HG02678 (cell line): ENCODE data around the gene RAD51D.
"Not testable (repeated sequence)": the region's sequence is repeated elsewhere in the genome, so short reads cannot be mapped to it uniquely, and the experiment has no call there.

Experiments used
- ATAC-seq: cut with Tn5 transposase; IDR thresholded peaks from one replicate; pipeline ENCODE4 v1.9.1; 2021; ENCODE audit warnings: mild to moderate bottlenecking, moderate library complexity; ENCODE audit not compliant: unreplicated experiment

RAD51D gene

DNA sequence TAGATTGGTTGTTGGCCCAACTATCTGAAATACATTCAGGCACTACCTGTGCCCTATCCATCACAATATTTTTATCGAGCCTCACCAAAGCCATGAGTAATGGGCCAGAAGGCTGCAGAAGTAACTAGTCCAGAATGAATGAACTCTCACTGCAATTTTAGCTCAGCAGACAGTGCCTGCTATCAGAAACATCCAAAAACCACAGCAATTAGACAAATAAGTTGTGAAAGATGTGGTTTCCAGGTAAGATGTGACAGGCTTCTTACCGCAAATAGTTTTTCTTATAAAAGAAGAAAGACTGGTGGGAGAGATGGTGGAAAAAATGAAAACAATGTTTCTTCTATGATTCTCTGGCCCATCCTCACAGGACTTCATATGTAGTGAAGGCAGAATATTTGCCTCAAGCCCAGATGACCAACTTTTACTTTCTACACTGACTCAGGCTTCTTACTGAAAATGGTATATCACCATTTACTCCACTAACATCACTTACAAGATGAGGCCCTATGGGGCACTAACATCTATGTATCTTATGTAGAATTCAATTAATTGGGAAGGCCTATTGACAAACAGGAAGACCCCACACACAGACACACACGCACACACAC lies 46.4 kb downstream of the RAD51D start:
- ATAC-seq = no peak

DNA sequence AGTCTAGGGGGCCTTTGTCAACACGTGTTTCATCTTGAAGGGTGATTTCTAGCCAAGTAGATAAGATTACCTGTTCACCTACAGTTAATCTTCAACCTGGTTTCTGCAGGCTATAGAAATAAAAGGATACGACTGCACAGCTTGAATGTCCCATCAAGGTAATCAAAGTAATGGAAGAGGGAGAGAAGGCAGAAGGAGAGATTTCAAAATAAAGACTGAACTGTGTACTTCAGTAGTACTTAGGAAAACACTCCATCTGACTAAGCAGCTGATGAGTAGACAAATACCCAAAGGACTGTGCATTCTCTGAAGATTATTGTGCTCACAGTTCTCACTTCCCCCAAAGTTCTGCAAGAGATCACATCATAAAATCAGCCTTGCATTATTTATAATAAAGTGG lies 50.3 kb downstream of the RAD51D start:
- no peak for ATAC-seq

DNA sequence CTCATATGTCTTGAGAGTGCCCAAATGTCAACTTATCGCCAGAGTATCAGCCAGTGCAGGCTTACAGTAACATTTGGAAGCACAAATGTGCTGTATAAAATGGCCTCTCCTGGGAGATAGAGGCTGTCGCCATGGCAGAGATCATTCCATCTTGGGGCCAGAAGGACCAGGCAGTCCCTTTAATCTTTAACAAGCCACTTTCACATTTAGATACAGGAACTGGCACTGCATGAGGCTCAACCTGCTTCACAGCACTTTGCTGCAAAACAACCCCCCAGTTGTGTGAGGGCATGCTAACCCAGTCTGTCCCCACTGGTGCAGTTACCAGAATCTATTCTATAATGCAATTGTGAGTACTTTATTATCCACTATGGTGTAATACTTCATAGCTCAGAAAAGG lies 51.4 kb downstream of the RAD51D start:
- no peak for ATAC-seq

DNA sequence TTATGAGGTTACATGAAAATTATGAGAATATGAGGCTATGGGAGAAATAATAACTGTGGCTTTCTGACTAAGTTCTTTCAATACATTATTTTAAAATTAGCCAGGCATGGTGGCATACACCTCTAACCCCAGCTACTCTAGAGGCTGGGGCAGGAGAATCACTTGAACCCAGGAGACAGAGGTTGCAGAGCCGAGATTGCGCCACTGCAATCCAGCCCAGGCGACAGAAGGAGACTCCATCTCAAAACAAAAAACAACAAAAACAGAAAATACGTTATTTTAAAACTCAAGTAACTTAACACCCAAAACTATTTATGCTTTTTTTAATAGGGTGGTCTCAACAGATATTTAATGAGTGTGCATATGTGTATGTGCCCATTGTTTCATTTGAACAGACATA lies 53.8 kb downstream of the RAD51D start:
- no peak for ATAC-seq

DNA sequence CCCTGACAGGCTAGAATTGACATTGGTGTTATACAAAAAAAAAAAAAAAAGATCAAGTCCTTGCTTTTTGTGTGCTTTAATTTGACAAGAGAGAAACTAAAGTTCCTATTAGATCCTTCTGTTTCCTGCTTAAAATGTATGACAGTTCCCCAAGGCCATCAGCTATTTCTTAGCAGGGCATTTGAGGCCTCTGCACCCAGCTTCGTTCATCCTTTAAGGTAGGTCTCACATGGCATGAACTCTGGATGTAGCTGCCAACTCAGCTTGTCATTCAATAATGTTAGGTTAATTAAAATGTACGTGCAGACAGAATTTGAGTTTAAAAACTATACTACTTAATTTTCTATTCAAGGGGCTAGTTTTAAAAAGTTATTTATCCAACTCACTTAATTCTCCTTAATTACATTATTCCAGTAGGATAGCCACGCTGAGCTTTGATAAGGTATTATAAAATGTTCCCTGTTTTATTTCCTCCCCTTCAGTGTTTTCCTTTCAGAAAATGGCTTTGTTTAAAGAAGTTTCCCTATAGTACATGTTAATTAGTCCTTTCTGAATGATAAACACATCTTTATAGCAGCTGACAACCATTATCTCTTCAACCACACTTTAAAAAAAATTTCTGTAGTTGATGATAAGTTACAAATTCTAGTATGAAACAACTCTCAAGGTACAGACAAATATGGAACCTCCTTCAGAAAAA lies 55.0 kb downstream of the RAD51D start:
- ATAC-seq = no peak

DNA sequence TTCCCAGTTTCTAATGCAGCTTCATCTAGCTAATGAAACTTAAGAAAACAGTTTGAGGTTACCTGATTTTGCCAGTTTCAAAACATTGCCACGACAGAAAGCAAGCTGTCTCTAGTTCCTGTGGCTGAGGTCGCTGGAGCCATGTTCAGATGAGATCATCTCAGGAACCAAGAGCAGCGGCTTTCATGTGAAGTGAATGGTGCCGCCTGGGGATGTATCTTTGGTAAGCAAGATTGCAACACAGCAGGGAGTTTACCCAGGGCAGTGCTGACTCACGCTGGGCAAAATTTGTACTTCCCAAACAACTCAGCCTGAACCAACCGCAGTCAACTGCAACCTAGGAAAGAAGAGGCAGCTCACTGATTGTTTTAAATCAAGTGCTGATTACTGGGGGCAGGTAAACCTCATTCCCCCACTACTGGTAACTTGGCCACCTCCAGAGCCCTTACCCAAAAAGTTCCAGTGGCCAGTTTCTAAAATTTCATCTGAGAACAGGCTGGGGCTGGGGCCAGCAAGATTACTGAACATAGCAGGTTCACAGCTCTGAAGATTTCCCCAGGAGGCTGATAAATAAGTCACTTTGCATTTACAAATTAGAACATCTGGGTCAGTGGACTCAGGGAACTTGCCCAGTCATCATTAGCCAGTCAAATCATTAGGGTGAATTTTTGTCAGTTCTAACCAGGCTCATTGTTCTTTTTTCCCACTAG lies 56.0 kb downstream of the RAD51D start, which contains the start of gene RFFL:
TSS of gene RFFL (minus strand) at position 194 of the 710 bp plus-strand sequence. CDS start 37,154 bp downstream, outside the sequence.
- ATAC-seq = peak; percentile 84

DNA sequence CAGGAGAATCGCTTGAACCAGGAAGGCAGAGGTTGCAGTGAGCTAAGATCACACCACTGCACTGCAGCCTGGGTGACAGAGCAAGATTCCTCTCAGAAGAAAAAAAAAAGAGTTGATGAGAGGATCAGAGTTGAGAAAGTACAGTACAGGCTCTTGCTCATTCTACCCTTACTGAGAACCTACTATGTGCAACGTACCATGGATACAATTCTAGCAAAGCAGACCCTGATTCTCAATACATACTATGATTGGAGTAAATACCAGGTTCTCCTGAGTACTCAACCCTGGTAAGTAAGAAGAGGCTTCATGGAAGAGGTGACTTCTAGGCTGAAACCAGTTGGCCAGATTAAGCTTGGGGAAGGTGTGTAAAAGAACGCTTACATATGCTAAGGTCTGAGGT lies 57.4 kb downstream of the RAD51D start:
- ATAC-seq = no peak

DNA sequence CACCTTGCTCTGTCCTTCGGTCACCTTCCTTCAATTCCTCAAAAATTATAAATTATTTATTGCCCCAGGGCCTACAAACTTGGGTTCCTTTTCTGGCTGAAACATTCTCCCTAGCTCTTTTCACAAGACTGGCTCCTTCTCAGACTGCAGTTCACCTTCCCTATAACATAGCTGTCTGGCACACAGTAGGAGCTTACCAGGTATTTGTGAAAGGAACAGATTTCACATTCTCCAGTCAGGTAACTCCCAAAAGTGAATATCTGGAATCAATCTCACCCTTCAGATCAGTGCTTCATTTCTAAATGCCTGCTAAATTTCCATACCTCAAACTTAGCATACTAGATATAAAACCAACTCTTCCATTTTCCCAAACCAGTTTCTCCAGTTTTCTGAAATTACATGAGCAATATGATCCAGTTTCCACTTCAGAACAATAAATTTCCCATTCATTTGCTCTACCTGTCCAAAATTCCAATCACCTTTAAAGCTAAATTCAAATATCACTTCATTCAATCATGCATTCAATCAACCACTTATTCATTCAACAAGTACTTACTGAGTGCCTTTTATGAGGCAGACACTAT lies 62.2 kb downstream of the RAD51D start:
- no peak for ATAC-seq

DNA sequence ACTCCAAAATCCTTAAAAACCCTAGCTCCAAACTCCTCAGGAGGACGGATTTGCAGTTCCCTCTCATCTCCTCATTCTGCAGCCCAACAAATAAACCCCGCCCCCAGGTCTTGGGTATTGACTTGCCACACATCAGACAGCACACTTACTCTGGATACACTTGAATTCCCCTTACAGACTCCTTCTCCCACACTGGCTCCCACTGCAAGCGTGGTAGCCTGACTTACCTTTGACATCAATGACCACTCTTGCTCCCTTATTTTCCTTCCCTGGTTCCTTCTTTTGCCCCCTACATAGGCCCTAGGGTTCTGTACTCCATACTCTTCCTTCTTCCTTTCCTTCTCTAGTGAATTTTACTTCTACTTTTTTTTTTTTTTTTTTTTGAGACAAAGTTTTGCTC lies 63.6 kb downstream of the RAD51D start:
- ATAC-seq = no peak

DNA sequence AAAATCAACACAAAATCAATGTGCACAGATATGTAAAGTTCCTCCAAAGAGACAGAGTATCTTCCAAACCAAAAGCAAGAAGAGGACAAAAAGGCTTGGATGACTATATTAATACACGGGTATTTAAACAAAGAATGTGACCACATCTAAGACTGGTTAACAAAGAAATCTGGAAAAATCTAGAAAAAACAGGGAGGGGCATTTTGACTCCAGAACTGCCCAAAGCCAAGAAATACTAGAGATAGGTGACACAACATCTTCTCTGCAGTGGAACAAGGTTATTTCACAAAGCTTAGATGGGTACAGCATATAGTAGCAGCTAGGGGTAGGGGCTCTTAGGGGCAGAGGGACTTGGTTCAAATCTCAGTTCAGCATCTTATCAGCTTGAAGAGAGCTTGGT lies 66.5 kb downstream of the RAD51D start:
- ATAC-seq = no peak

DNA sequence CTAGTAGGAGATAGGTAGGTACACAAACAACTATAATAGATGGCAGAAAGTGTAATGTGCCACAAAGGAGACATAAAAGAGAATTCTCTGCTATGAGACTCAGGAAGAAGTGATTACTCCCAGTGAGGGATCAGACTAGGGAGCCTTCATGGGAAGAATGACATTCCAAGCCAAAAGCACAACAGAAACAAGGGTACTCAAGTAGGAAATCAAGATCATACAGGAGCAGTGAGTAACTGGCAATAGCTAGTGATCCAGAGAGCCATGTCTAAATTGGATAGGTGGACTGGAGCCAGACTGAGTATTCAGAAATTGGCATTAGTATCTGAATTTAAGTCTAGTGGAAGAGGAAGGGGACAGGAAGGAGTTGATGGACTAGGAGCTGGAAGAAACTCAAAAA lies 66.9 kb downstream of the RAD51D start:
- ATAC-seq = no peak

DNA sequence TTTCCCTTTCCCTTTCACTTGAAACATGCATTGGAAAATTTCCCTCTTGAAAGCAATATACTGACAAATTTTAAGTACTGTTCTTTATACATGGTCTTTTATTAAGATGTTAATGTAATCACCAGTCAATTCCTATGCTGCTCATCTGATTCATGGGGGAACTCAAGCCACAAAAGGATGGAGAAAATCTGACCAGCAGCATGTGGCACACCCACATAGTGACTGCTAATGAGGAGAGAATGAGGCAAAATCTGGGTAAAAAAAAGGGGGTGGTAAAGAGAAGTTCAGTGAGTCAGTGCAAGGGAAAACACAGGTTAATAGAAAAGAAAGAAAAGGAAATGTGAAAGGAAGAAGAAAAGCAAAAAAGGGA lies 67.4 kb downstream of the RAD51D start:
- no peak for ATAC-seq

DNA sequence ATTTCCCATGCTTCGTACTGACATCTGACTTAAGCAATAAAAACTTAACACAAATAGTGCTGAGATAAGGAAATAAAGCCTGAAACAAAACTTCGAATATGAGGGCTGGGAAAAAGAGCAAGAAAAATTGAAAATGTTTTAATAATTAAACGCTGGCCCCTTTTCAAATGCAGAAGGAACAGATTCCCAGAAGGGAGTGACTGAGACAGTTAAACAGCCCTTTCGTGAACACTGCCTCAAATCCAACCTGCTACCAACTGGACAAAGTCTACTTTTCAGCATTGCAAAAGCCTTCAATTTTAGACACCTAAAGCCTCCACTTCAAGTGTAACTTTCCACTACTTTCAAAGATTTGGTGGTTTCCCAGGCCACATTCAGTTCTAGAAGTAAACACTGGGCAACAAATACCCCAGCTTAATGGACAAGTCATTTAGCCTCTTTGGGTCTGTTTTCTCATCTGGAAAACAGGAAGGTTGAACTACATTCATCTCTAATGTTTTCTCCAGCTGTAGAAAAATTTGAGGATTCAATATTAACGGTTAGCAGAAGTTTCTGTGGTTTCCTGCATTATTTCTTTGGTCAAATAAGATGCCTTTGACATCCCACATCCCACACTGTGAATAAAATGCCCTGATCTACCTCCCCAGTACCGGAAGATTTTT lies 68.0 kb downstream of the RAD51D start:
- ATAC-seq = no peak

DNA sequence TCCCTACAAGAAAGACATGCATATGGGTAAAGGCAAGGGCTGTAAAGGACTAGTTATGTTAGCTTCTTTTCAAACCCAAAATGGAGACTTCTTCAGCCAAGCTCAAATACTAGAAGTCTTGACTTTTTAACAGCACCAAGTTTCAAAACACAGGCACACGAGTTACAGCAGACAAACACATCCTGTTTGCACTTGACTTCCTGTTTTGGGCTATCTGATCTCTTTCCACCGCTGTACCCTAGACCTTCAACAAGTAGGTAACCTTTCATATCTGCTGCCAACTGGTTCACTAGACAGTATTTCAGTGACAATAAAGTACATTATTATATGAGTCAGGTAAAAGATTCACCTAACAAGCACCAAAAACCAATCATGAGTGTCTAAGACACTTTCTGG lies 68.5 kb downstream of the RAD51D start:
- peak; percentile 57 for ATAC-seq

DNA sequence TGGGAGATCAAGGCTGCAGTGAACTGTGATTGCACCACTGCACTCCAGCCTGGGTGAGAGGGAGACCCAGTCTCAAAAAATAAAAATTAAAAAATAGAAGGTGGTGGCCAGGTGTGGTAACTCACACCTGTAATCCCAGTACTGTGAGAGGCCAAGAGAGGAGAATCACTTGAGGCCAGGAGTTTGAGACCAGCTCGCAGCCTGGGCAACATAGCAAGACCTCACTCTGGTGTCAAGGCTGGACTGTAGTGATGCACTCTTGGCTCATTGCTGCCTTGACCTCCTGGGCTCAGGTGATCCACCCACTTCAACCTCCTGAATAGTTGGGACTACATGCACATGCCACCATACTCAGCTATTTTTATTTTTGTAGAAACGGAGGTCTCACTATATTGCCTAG lies 69.5 kb downstream of the RAD51D start:
- no peak for ATAC-seq

DNA sequence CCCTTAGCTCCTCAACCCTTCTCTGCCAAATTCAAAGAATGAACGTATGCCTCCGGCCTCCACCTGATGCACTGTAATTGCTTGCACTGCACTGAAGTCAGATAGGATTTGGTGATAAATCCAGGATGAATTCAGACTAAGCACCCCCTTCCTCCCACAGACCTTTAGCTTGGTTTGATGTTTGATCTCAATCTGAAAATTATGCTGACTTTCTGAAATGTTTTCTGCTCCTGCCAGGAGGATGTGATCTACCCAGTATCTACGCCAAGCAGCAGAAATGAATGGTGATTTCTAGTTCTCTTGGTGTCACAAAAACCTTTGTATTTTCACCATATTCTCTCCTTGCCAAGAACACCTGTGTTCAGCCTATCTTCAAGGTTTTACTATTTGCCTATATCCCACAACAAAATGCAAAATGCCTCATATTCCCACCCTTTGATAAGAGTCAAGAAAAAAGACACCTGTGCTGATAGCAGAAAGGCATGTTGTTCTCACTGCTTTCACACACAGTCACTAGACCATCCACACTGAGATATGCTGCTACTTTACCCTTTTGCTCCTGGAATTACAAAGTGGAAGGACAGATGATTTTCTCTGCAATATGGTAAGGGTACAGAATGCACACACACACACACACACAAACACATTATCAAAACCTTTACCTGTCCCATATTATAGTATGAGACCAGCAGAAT lies 70.8 kb downstream of the RAD51D start:
- no peak for ATAC-seq

DNA sequence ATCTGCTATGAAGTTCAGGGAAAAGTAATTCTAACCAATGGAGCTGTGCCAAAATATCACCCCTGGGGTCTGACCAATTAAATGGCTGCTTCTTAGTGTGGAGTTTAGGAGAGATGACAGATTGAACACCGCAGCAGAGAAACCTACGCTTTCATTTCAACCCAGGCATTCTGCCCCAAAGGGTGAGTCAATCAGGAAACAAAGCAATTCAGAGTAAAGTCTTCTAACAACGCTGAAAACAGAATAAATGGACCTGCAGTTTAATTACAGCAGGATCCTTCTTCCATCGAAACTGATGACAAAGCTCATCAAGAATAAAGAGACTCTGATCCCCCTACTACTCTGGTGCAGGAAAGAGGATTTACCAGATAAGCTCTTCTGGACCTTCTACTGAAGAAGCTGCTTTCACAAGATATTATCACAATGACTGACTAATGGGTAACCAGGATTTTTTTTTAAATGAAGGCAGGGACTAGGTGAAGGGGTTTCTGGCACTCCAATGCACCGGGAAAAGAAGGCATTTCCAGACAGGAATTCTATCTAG lies 72.8 kb downstream of the RAD51D start:
- peak; percentile 41 for ATAC-seq

DNA sequence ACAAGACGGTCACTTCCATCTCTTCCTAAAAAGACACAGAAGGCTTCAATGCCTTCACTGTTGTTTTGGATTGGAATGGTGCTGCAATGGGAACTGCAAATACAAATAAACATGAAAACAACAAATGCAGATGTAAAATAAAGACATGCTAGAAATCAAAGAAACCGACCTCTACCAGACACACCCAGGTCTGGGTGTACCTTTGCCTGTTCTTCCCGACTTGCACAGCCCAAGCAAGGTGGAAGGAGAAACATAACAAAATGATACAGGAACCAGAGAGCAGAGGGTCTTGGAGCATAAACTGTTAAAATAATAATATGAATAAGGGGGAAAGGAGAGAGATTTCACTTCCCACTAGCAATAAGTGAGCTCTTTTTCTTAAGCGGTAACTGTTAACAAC lies 73.4 kb downstream of the RAD51D start:
- no peak for ATAC-seq

DNA sequence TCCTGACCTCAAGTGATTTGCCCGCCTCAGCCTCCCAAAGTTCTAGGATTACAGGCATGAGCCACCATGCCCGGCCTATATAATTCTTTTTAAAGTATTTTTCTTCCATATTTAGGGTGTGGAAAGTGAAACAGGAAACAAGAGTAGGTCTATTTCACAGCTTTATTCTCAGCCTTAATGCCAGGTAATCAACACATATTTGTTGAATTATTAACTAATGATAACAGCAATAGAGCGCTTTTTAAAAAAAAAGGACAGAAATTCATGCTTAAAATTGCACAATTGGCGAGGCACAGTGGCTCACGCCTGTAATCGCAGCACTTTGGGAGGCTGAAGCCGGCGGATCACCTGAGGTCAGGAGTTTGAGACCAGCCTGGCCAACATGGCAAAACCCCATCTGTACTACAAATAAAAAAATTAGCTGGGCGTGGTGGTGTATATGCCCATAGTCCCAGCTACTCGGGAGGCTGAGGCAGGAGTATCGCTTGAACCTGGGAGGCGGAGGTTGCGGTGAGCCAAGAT lies 74.1 kb downstream of the RAD51D start:
- ATAC-seq = not testable (repeated sequence)

DNA sequence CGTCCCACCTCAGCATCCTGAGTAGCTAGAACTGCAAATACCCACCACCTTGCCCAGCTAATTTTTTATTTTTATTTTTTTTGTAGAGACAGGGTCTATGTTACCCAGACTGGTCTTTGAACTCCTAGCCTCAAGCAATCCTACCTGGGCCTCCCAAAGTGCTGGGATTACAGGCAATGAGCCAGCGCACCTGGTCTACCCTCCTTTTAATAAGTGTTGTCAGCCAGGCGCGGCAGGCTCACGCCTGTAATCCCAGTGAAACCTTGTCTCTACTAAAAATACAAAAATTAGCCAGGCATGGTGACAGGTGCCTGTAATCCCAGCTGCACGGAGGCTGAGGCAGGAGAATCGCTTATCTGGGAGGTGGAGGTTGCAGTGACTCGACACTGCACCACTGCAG lies 75.5 kb downstream of the RAD51D start:
- ATAC-seq = no peak
